ENCODE results near the gene RNF20.
"Not testable (repeated sequence)": the region's sequence is repeated elsewhere in the genome, so short reads cannot be mapped to it uniquely, and the experiment has no call there.

RNF20 gene

GRCh38 chr9:101528015-101528414 lies 5.6 kb upstream of the RNF20 start:
- DNase-seq (ENCODE audit: low read depth), result no peak
- H3K4me3 ChIP-seq (ENCODE audit: control insufficient read depth, low read depth, low read length), result no peak overlapping the region
- no peak for TF ChIP-seq CTCF (conservative IDR thresholded peaks at IDR 0.05; ENCODE audit: control insufficient read depth, insufficient read depth, low read depth, low read length)

GRCh38 chr9:101530076-101530711 lies 3.5 kb upstream of the RNF20 start:
- peak; percentile 89 for TF ChIP-seq CTCF (conservative IDR thresholded peaks at IDR 0.05; ENCODE audit: control insufficient read depth, insufficient read depth, low read depth, low read length)
- no peak overlapping the region for H3K4me3 ChIP-seq (ENCODE audit: control insufficient read depth, low read depth, low read length)
- peak; percentile 83 for DNase-seq (ENCODE audit: low read depth)

GRCh38 chr9:101536351-101536750 lies 2.7 kb downstream of the RNF20 start:
- DNase-seq (ENCODE audit: low read depth), result peak; percentile 52
- TF ChIP-seq CTCF (conservative IDR thresholded peaks at IDR 0.05; ENCODE audit: control insufficient read depth, insufficient read depth, low read depth, low read length), result no peak
- H3K4me3 ChIP-seq (ENCODE audit: control insufficient read depth, low read depth, low read length), result no peak overlapping the region

DNA sequence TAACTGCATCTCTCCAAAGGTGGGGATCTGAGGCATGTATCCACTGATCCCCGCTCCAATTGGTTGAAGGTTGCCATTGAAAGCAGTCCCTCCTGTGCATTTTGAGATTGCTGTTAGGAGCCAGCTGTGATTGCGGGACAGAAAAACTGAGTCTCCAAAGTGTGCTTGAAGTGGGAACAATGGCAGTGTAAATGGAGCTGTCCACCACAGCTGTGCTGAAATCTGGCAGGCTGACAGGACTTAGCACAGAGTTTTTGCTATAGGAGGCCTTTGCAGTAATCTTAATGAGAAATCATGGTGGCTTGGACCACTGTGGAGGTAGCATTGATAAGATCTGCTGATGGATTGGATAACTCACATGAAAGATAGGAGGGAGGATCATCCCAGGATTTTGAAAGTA lies 3.3 kb downstream of the RNF20 start:
- H3K4me3 ChIP-seq (ENCODE audit: control insufficient read depth, low read depth, low read length), result no peak overlapping the region
- DNase-seq (ENCODE audit: low read depth), result peak; percentile 47
- no peak for TF ChIP-seq CTCF (conservative IDR thresholded peaks at IDR 0.05; ENCODE audit: control insufficient read depth, insufficient read depth, low read depth, low read length)

DNA sequence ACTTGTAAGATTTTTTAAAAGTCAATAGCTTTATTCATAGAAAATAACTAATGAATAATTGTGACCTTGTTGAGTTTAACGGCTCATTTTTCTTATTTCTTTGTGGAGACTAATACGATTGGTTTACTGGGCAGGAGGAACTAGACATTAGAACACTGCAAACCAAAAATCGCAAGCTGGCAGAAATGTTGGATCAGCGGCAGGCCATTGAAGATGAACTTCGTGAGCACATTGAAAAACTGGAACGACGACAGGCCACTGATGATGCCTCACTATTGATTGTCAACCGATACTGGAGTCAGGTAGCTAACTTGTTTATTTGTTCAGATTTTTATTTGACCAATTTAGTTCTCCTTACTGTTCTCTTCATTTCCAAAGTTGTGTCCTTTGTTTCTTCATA lies 6.4 kb downstream of the RNF20 start:
- TF ChIP-seq CTCF (conservative IDR thresholded peaks at IDR 0.05; ENCODE audit: control insufficient read depth, insufficient read depth, low read depth, low read length), result no peak
- H3K4me3 ChIP-seq (ENCODE audit: control insufficient read depth, low read depth, low read length), result no peak overlapping the region
- DNase-seq (ENCODE audit: low read depth), result no peak

DNA sequence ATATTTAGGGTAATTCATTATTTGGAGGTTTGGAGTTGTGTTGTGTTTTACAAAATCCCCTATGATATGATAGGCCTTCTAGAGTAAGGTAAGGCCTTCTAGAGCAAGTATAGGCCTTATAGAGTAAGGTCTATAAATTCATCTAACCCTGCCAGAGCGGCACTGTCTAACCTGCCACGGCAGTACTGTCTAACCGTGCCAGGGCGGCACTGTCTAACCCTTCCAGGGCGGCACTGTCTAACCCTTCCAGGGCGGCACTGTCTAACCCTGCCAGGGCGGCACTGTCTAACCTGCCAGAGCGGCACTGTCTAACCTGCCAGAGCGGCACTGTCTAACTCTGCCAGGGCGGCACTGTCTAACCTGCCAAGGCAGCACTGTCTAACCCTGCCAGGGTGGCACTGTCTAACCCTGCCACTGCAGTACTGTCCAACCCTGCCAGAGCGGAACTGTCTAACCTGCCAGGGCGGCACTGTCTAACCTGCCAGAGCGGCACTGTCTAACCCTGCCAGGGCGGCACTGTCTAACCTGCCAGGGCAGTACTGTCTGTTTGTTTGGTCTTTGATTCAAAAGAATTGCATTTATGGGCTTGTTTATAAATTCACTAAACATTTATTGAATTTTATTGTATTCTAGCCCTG lies 9.6 kb downstream of the RNF20 start:
- H3K4me3 ChIP-seq (ENCODE audit: control insufficient read depth, low read depth, low read length), result no peak overlapping the region
- DNase-seq (ENCODE audit: low read depth), result no peak
- TF ChIP-seq CTCF (conservative IDR thresholded peaks at IDR 0.05; ENCODE audit: control insufficient read depth, insufficient read depth, low read depth, low read length), result no peak

DNA sequence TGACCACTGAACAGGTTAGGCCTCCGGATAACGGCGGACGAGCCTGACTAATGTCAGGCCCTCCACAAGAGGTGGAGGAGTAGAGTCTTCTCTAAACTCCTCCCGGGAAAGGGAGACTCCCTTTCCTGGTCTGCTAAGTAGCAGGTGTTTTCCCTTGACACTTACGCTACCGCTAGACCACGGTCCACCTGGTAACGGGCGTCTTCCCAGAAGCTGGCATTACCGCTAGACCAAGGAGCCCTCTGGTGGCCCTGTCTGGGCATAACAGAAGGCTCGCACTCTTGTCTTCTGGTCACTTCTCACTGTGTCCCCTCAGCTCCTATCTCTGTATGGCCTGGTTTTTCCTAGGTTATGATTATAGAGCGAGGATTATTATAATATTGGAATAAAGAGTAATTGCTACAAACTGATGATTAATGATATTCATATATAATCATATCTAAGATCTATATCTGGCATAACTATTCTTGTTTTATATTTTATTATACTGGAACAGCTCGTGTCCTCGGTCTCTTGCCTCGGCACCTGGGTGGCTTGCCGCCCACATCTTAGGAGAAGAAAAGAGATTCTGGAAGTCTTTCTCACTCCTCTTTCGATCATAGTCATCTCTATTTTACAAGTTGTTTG lies 15.9 kb downstream of the RNF20 start:
- not testable (repeated sequence) for DNase-seq (ENCODE audit: low read depth)

More for the DNA sequence above, 15.9 kb downstream of the RNF20 start:
- not testable (repeated sequence) for H3K4me3 ChIP-seq (ENCODE audit: control insufficient read depth, low read depth, low read length)

Measured in fibroblast of mammary gland (primary cell).